Astrocyte of the hippocampus (primary cell): ENCODE results near the gene TSEN15.
"Not testable (repeated sequence)": the region's sequence is repeated elsewhere in the genome, so short reads cannot be mapped to it uniquely, and the experiment has no call there.

Experiments
- DNase-seq: peaks from one replicate; pipeline ENCODE4 v3.0.0; 2011; ENCODE audit warnings: low read depth, low spot score

Gene TSEN15

GRCh38 chr1:184031409-184032107 lies 20.0 kb upstream of the TSEN15 start:
- DNase-seq, result no peak

- no peak for DNase-seq
These were observed 19.1 kb upstream of the TSEN15 start for GRCh38 chr1:184032306-184032929.

- DNase-seq, result no peak
These were observed 18.6 kb upstream of the TSEN15 start for GRCh38 chr1:184032930-184033418.

- peak; percentile 70 for DNase-seq
These were observed 17.8 kb upstream of the TSEN15 start for GRCh38 chr1:184033711-184034167.

GRCh38 chr1:184034761-184035379 lies 16.7 kb upstream of the TSEN15 start:
- DNase-seq, result no peak

GRCh38 chr1:184035719-184036516 lies 15.6 kb upstream of the TSEN15 start:
- DNase-seq, result no peak

- DNase-seq, result peak; percentile 71
These were observed 15.0 kb upstream of the TSEN15 start for GRCh38 chr1:184036517-184036949.

- no peak for DNase-seq
These were observed 13.5 kb upstream of the TSEN15 start for GRCh38 chr1:184037849-184038591.

GRCh38 chr1:184039126-184039525 lies 12.4 kb upstream of the TSEN15 start:
- no peak for DNase-seq

- no peak for DNase-seq
These were observed 9.8 kb upstream of the TSEN15 start for GRCh38 chr1:184041731-184042130.

GRCh38 chr1:184043315-184043714 lies 8.2 kb upstream of the TSEN15 start:
- not testable (repeated sequence) for DNase-seq

GRCh38 chr1:184044603-184045376 lies 6.7 kb upstream of the TSEN15 start:
- DNase-seq, result no peak

- DNase-seq, result not testable (repeated sequence)
These were observed 4.0 kb upstream of the TSEN15 start for GRCh38 chr1:184047541-184047940.

- no peak for DNase-seq
These were observed 2.8 kb upstream of the TSEN15 start for GRCh38 chr1:184048561-184049240.

GRCh38 chr1:184049291-184049690 lies 2.2 kb upstream of the TSEN15 start:
- DNase-seq, result no peak

- no peak for DNase-seq
These were observed 1.6 kb upstream of the TSEN15 start for GRCh38 chr1:184049836-184050468.

GRCh38 chr1:184050636-184051035 lies 894 bp upstream of the TSEN15 start:
- no peak for DNase-seq

GRCh38 chr1:184051138-184051484 lies 419 bp upstream of the TSEN15 start:
- DNase-seq, result no peak

- DNase-seq, result no peak
These were observed 647 bp downstream of the TSEN15 start for GRCh38 chr1:184052194-184052559.
